ENCODE measurements around the gene HS6ST1. TPM values are rescaled to one million over a fixed set of nuclear protein-coding genes. Genes with fewer than 3 reads are reported as not detected.

Gene HS6ST1
- total RNA-seq, 1 experiment from 2014 or later, result 20.3 TPM

DNA sequence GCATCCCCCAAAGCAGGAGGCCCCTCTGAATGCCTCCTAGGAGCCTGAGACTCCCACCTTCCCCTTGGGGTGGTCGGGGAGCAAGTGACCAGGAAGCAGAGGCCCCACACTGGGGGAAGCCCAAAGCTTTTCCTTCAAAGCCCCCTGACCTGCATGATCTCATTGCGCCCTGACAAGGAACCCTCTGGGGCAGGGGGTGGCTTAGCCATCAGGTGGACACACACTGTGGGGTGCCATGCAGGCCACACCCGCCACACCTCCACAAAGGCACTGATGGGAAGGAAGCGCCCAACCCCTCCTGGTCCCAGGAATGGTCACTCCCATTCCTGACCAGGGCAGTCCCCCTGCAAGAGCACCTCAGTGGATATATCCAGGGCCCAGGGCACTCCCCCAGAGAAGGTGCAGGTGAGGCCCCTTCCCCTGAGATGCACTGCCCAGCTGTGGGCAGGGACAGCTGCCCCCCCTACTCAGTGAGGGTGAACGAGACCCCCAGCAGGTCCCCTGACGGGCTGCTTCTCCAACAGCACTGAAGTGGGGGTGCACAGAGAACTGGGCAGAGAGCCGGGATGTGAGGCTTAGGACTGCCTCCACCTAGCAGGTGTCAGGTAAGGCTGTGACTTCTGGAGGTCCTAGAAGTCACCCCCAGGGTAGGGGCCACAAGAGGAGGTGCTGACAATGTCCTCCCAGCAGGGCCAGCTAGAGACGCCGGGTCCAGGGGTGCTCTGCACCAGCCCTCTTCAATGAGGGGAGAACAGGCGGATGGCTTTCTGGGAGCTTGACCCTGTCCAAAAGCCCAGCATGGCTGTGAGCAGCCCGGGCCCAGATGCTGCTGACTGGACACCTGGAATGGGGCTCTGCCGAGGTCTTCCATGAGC is 31.5 kb downstream of the HS6ST1 start:
- BruUV-seq (replicated peaks), result no TSS peak
- Histone ChIP-seq H3K4me1 (no peaks in the 10 kb centered on the region), H3K9me3 (no peaks in the 10 kb centered on the region), H3K36me3 (ENCODE audit: control insufficient read depth, insufficient read depth, low read length) (no peaks in the 10 kb centered on the region; the same call in 1 of the 2 replicates), H3K27me3 (replicated peaks; ENCODE audit: control insufficient read depth, insufficient read depth, low read length) (no peaks in the 10 kb centered on the region), H3K4me3 (ENCODE audit: low read depth, low read length) (no peak overlapping the region)
- H3K4me1 Mint-ChIP-seq (ENCODE audit: low read depth, unreplicated experiment), result no peaks in the 10 kb centered on the region
- H3K4me3 Mint-ChIP-seq (ENCODE audit: unreplicated experiment), result no peak overlapping the region
- H3K27me3 Mint-ChIP-seq (ENCODE audit: insufficient read depth, unreplicated experiment), result no peaks in the 10 kb centered on the region
- ChIA-PET POLR2A (interaction anchor here (0.6 kb wide), 1 partner anchor 95 kb away, joined by 3 read pairs; no protein-coding TSS in a partner anchor), CTCF (no interaction called here)
- TF ChIP-seq, protein P1, sequence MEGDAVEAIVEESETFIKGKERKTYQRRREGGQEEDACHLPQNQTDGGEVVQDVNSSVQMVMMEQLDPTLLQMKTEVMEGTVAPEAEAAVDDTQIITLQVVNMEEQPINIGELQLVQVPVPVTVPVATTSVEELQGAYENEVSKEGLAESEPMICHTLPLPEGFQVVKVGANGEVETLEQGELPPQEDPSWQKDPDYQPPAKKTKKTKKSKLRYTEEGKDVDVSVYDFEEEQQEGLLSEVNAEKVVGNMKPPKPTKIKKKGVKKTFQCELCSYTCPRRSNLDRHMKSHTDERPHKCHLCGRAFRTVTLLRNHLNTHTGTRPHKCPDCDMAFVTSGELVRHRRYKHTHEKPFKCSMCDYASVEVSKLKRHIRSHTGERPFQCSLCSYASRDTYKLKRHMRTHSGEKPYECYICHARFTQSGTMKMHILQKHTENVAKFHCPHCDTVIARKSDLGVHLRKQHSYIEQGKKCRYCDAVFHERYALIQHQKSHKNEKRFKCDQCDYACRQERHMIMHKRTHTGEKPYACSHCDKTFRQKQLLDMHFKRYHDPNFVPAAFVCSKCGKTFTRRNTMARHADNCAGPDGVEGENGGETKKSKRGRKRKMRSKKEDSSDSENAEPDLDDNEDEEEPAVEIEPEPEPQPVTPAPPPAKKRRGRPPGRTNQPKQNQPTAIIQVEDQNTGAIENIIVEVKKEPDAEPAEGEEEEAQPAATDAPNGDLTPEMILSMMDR (IDR thresholded peaks at IDR 0.05; ENCODE audit: insufficient read depth in 1 of 2, low read depth in 1 of 2, low read length in 1 of 2, severe bottlenecking in 1 of 2, unreplicated experiment in 1 of 2), result no peak
- H3K27ac Mint-ChIP-seq (ENCODE audit: unreplicated experiment), result no peak overlapping the region
- intact Hi-C loops (cut with micrococcal nuclease; ENCODE audit: unreplicated experiment), result no loop called here
- DNase-seq, result no peak
- H3K9me3 Mint-ChIP-seq (ENCODE audit: unreplicated experiment), result no peaks in the 10 kb centered on the region
- no peaks in the 10 kb centered on the region for H3K36me3 Mint-ChIP-seq (ENCODE audit: insufficient read depth, unreplicated experiment)

DNA sequence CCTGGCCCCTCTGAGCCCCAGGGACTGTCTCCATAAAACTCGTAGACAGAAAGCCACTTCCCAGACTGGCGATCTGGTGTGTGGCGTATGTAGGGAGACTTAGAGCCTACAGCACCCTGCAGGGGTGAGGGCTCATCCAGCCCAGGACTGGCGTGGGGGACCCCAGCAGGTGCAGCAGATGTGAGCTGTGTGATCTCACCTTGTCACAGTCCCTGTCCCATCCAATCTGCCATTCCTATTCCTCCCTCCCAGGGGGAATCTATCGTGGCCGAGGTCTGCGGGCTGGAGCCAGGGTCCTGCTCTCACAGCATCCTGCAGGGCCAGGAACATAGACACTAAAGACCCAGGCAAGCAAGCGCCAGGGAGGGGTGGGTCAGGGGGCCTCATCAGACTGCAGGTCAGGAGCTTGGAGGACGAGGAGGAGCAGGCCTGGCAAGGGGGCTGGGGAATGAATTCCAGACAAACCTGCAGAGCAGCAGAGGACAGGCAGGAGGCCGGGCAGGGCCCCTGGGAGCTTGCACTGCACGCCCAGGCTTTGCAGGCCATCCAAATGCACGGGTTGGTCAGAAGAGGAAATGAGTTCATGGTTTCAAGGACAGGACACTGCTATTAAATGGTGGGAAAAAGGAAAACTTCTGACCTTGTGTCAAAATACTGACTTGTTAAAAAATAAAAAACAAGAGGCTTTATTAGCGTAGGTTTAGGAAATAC is 32.5 kb downstream of the HS6ST1 start:
- no peaks in the 10 kb centered on the region for H3K27me3 Mint-ChIP-seq (ENCODE audit: insufficient read depth, unreplicated experiment)
- Histone ChIP-seq H3K4me1 (no peaks in the 10 kb centered on the region), H3K9me3 (no peaks in the 10 kb centered on the region), H3K36me3 (ENCODE audit: control insufficient read depth, insufficient read depth, low read length) (peaks cover 2% of the 10 kb centered on the region; the same call in 1 of the 2 replicates), H3K4me3 (ENCODE audit: low read depth, low read length) (no peak overlapping the region), H3K27me3 (replicated peaks; ENCODE audit: control insufficient read depth, insufficient read depth, low read length) (no peaks in the 10 kb centered on the region)
- POLR2A ChIA-PET, result no interaction called here
- BruUV-seq (replicated peaks), result no TSS peak
- DNase-seq, result no peak
- TF ChIP-seq, protein P1 (IDR thresholded peaks at IDR 0.05; ENCODE audit: insufficient read depth in 1 of 2, low read depth in 1 of 2, low read length in 1 of 2, severe bottlenecking in 1 of 2, unreplicated experiment in 1 of 2), result no peak
- H3K36me3 Mint-ChIP-seq (ENCODE audit: insufficient read depth, unreplicated experiment), result no peaks in the 10 kb centered on the region
- CTCF ChIA-PET, result interaction anchor here (0.5 kb wide), 1 partner anchor 1462 kb away, joined by 3 read pairs; no protein-coding TSS in a partner anchor
- intact Hi-C loops (cut with micrococcal nuclease; ENCODE audit: unreplicated experiment), result no loop called here
- H3K9me3 Mint-ChIP-seq (ENCODE audit: unreplicated experiment), result no peaks in the 10 kb centered on the region
- H3K27ac Mint-ChIP-seq (ENCODE audit: unreplicated experiment), result no peak overlapping the region
- no peaks in the 10 kb centered on the region for H3K4me1 Mint-ChIP-seq (ENCODE audit: low read depth, unreplicated experiment)
- H3K4me3 Mint-ChIP-seq (ENCODE audit: unreplicated experiment), result no peak overlapping the region

DNA sequence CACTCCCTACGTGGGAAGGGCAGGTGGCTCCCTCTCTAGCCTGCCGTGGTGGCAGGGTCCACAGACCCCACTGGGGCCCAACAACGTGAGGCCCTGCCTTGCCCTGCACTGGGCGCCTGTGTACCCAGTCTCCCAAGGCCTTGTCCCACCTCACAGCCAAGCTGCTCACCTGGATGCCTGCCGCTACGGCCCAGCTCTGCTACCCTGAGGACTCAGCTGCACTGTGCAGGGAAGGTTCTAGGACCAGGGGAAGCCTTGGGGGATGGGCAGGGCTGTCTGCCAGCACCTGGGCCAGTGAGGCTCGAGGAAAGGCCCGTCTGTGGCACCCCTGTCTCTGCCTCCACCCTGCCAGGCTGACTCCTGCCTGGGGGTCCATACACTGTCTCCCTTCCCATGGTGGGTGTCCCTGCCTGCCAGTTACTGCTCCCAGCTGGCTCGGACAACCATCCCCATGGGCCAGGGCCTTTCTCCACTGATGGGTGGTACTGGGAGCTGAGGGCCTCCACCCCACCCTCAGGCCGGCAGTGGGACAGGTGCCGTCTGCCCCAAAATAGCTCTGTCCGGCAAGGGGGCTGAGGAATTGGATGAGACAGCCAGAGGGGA is 33.2 kb downstream of the HS6ST1 start:
- Mint-ChIP-seq H3K4me1 (ENCODE audit: low read depth, unreplicated experiment) (no peaks in the 10 kb centered on the region), H3K9me3 (ENCODE audit: unreplicated experiment) (no peaks in the 10 kb centered on the region), H3K36me3 (ENCODE audit: insufficient read depth, unreplicated experiment) (no peaks in the 10 kb centered on the region), H3K4me3 (ENCODE audit: unreplicated experiment) (no peak overlapping the region), H3K27ac (ENCODE audit: unreplicated experiment) (no peak overlapping the region), H3K27me3 (ENCODE audit: insufficient read depth, unreplicated experiment) (no peaks in the 10 kb centered on the region)
- TF ChIP-seq, protein P1 (IDR thresholded peaks at IDR 0.05; ENCODE audit: insufficient read depth in 1 of 2, low read depth in 1 of 2, low read length in 1 of 2, severe bottlenecking in 1 of 2, unreplicated experiment in 1 of 2), result no peak
- POLR2A ChIA-PET, result no interaction called here
- CTCF ChIA-PET, result no interaction called here
- BruUV-seq (replicated peaks), result no TSS peak
- DNase-seq, result no peak
- H3K9me3 ChIP-seq, result no peaks in the 10 kb centered on the region
- peaks cover 2% of the 10 kb centered on the region; the same call in 1 of the 2 replicates for H3K36me3 ChIP-seq (ENCODE audit: control insufficient read depth, insufficient read depth, low read length)
- intact Hi-C loops (cut with micrococcal nuclease; ENCODE audit: unreplicated experiment), result no loop called here
- H3K27me3 ChIP-seq (replicated peaks; ENCODE audit: control insufficient read depth, insufficient read depth, low read length), result no peaks in the 10 kb centered on the region
- H3K4me1 ChIP-seq, result no peaks in the 10 kb centered on the region
- H3K4me3 ChIP-seq (ENCODE audit: low read depth, low read length), result no peak overlapping the region

All from Caco-2 (cell line).